Measurements from ENCODE around the gene FAM163B. TPM values are rescaled to one million over a fixed set of nuclear protein-coding genes. Genes with fewer than 3 reads are reported as not detected.

Gene FAM163B
- polyA plus RNA-seq, 4 donors: 0.31 to 0.51 TPM; not detected in 2

DNA sequence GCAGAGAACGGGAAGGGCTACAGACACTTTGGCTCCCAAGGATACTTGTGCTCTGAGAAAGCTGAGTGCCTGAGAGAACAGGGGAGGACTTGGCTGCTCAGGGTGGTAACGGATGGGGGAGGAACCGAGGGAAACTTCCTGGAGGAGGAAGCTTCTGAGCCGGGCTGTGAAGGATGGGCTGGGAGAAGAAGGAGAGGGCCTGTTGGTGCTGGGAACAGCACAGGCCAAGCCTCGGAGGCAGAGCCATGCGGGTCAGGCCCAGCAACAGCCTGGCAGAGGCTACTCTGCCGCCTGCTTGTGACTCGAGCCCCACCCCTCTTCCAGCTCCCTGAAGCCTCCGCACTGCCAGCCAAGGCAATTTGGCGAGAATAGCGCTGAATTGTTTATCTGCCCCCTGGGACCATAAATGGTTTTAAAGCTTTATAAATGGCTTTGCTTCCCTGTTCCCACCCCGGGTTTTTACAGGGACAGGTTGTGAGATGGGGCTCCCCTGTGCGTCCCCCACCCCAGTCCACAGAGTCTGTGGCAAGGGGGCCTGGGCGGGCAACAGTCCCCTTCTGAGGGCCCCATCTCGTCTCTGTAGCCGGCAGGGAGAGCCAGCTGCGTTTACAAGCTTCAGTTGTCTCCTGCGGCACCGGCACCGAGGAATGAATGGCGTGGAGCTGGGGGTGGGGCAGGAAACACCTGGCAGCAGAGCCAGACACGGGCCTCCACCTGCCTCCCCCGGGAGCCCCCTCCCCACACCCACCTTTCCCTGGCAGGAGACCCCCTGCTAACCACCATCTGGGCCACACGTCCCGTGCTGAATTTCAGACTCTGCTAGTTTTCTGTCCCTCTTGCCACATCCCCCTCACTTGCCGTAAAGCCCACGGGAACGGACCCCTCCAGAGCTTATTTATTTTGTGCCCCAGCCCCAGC, 24.4 kb downstream of the FAM163B start:
- no peak for DNase-seq (ENCODE audit: low read depth in 4 of 4, low spot score in 2 of 4)

DNA sequence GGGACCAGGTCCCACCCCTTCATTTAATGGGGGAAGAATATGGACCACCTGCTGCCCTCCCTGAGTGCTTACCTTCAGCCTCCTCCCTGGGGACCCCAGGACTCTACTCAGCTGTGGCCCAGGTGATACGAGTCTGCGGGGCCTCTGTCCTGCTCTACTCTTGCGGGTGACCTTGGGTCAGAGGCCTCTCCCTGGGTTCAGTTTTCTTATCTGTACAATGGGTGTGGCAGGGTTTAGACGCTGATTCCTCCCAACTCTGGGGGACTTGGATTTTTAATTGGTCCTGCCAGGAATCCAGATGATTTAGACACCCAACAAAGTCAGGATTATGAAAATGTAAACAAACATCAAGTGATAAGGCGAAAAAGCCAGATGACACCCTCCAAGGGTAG, 25.0 kb downstream of the FAM163B start:
- DNase-seq (ENCODE audit: low read depth in 4 of 4, low spot score in 2 of 4): no peak

DNA sequence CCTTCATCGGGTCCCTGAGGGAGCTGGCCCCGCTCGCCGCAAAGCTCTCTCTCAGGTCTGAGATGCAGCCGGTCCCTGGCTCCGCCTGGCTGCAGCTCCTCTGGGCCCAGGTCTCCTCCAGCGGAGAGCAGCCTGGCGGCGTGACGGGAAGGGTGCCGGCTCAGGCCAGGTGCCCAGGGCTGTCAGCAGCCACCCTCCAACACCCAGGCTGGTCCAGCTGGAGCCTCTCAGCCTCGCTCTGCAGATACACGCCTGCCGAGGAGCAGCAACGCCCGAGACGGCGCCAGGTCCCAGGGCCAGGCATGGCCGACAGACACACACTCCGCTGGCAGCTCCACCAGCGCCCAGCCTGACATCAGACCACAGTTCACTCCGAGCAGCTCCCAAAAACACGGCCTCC, 25.6 kb downstream of the FAM163B start:
- no peak for DNase-seq (ENCODE audit: low read depth in 4 of 4, low spot score in 2 of 4)

DNA sequence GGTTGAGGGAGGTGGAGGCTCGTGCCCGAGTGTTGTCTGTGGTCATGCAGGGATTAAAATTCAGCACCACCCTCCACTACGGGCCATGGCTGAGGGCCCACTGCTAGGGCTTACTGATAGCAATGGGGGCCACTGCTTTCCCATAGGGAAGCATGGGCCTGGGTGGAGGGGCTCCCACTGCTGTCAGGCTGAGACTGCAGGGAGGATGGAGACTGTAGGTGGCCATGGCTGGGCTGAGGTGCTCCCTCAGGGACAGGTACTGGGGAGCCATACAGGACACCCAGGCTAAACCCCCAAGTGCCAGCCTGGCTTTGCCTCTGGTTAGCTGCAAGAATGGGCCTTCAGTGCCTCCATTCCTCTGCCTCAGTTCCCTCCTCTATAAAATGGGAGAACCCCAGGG, 26.1 kb downstream of the FAM163B start:
- no peak for DNase-seq (ENCODE audit: low read depth in 4 of 4, low spot score in 2 of 4)

DNA sequence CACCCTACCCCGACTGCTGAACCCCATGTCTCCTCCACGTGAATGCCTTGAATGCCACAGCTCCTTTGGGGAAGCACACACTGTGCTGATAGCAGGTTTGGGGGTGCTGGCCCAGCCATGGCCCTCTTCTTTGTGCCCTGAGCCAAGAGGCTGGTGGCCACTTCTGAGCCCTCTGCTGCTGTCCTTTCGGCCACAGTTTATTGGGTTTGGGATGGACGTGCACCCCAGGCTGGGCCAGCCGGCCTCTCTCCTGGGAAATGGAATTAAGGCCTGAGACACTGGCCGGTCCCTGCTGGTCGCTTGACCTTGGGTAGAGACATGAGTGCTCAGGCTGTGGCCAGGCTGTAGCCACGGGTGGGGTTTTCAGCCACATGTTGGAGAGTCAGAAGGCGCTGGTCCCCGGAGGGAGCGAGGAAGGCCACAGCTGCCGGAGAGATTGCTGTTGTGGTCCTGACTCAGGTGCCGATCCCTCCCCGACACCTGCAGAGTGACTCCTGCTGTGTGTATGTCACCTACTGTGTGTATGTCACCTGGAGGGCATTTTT, 26.6 kb downstream of the FAM163B start:
- no peak for DNase-seq (ENCODE audit: low read depth in 4 of 4, low spot score in 2 of 4)

DNA sequence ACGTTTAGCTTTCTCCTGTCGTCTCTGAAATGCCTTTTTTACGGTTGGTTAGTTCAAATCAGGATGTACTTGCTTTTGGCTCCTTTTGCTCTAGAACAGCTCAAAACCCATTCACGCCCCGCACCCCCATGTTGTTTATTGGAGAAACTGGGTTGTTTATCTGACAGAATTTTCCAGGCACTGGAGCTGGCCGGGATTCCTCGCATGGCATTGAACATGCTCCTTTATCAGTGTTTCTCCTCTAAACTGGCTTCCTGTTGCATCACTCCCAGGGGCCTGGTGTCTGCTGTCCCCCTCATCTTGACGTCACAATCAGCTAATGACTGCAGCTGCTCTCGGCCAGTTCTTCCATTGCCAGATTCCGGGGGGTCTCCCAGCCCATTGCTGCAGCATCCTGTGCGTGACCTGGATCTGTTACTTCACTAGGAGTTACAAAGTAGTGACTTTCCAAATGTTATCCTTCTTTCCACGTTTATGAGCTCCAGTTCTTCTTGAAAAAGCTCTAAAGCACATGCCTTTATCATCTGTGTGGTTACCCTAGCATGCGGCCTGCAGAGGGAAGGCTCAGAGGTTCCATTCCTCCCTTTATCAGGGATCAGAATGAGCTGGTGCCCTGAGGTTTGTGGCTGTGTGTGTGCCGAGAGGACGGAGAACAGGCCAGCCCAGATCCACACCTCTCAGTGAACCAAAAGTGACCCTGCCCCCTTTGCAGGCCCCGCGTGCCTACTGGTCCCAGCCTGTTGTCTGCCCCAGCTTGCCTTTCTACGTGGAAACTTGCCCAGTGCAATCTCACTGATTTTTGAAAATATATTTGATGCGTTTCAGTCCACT, 27.5 kb downstream of the FAM163B start:
- no peak for DNase-seq (ENCODE audit: low read depth in 4 of 4, low spot score in 2 of 4)

DNA sequence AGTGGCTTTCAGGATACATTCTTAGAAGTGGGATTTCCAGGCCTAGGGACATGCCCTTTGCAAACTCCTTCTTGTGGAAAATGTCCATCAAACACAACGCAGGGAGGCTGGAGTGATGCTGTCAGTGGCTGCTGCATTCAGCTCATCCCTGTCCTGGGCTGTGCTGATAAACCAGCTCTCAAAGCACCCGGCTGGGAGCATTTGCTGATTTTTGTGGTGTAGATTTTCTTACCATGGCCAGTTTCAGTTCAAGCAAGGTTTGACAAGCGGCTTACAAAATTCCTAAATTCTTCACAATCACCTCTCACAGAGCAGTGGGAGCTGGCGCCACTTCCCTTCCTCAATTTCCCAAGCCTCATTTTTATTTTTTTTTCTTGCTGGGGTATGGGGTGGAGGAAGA, 28.2 kb downstream of the FAM163B start:
- DNase-seq (ENCODE audit: low read depth in 4 of 4, low spot score in 2 of 4): no peak

DNA sequence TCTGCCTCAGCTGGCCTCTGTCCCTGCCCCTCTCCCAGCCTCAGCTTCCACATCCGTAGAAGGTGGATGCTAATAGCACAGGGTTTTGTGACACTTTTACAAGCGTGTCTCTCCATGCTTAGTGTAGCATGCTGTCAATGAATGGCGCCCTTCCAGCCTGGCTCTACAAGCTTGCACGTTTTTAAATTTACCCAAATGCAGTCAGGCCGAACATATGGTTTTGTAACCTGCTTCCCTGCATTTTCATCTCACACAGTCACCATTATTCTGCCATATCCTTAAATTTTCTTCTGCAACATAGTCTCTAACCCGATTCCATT, 28.8 kb downstream of the FAM163B start:
- no peak for DNase-seq (ENCODE audit: low read depth in 4 of 4, low spot score in 2 of 4)

DNA sequence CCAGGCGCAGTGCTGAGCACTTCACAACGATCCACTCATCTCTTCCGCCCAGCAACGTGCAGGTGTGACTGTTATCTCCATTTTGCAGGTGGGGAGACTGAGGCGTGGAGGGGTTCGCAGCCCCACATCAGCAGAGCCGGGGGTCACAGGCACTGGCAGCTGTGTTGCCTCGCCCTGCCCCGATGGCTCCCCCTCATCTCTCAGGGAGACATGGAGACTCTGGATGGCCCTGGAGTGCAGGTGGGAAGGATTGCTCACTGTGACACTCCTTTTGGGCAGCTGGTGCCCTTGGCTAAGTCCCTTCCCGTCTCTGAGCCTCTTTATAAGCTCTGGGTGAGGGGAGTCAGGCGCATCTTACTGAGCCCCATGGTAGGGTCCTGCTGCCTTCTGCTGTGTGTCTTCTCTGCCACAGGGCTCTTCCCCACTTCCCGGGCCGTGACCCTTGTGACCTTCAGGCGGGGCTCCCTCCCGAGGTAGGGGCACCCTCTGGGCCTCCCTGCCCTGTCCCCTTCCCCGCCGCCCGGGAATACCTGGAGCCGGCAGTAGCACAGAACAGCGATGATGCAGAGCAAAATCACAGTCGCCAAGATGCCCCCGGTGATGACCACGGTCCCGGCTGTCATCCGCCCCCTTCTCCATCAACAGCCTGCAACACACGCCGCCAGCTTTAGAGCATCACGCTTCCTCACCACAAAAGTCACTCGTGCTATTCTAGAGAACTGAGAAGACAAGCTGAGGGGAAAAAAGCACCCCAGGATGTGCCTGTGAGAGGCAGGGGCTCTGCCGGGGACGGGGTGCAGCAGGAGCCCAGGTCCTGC, 29.4 kb downstream of the FAM163B start:
- no peak for DNase-seq (ENCODE audit: low read depth in 4 of 4, low spot score in 2 of 4)

DNA sequence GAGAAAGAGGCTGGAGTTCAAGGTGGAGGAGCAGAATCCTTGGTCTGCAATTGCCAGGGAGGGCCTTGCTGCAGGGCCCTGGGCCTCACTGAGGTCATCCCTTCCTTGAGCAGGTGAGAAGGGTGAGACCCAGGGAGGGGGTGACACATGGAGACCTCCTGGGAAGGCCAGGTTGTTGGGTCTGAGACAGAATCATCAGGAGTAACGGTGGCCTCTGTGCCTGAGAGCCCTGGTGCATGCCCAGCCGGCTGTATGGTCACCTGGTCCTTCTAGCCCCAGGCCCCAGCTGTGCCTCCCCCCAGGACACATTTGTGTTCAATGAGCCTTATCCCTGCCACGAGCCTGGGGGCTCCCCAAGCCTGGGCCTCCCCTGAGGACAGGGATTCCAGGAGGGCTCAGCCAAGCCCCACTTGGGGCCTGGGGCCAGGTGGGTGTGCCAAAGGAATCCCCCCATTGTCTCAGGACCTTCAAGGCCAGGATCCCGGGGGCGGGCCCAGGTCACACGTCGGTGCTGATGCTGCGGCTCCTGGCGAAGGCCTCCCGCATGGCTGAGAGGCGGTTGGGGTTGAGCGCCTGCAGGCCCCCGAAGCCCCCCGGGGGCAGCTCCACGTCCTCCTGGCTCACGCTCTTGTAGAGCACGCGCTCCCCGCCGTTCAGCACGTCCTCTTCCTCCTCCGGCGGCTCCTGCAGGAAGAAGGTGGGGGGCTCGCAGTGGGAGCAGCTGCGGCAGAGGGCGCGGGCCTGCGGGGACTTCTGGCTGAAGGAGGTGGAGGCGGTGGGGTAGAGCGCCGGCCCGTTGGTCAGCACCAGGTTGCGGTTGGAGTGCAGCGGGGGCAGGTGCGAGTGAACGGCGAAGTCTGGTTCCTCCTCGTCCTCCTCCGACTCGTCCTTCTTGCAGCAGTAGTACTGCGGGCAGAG, 30.4 kb downstream of the FAM163B start:
- no peak for DNase-seq (ENCODE audit: low read depth in 4 of 4, low spot score in 2 of 4)

DNA sequence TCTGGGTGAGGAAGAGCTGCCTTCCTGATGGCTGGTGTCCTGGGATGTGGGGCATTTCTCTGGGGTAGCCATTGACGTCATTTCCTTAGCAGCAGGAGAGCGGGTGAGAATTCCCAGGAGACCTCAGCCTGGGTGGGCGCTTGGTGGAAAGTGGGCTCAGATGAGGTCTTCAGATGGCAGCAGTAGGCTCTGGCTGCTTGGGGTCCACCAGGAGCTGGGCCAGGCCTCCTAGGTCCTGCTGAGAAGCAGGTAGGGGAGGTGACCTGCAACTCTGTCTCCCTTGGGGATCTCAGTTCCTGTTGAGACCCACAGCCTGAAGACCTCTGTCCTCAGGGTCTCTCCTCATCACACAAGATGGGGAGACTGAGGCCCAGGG, 31.5 kb downstream of the FAM163B start:
- no peak for DNase-seq (ENCODE audit: low read depth in 4 of 4, low spot score in 2 of 4)

DNA sequence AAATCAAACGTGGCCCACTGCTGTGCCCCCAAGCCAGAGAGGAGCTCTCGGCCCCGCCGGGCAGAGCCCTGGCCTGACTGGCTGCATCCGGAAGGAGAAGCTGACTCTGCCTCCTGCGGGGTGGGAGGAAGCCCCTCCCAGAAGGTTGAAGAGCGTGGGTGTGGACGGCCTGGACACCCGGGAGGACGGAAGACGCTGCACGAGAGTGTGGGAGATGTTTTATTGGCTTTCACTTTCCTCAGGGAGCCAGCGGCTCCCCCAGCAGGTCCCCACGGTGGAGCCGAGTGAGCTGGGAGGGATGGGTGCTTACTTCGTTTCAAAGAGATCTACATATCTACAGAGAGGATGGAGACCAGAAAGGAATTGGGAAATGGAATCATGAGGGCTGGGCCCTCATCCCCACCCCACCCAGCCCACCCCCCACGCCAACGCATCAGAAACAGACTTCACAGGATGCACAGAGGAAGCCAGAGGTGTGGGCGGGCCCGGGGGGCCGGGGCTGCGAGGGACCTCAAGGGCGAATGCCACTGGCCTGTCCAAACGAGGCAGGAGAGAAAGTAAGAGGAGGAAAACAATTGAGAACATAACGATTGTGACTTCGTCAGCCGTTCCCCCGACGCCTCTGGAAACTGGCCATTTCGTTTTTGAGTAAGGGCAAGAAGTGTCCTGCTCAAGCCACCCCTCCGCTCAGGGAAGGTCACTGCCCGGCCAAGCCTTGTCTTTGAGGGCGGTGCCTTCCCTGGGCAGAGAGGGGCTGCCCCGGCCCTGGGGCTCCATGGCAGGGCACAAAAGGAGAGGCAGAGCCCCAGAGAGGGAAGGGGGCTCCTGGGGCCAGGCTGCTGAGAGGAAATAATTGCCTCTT, 32.1 kb downstream of the FAM163B start:
- DNase-seq (ENCODE audit: low read depth in 4 of 4, low spot score in 2 of 4): no peak

DNA sequence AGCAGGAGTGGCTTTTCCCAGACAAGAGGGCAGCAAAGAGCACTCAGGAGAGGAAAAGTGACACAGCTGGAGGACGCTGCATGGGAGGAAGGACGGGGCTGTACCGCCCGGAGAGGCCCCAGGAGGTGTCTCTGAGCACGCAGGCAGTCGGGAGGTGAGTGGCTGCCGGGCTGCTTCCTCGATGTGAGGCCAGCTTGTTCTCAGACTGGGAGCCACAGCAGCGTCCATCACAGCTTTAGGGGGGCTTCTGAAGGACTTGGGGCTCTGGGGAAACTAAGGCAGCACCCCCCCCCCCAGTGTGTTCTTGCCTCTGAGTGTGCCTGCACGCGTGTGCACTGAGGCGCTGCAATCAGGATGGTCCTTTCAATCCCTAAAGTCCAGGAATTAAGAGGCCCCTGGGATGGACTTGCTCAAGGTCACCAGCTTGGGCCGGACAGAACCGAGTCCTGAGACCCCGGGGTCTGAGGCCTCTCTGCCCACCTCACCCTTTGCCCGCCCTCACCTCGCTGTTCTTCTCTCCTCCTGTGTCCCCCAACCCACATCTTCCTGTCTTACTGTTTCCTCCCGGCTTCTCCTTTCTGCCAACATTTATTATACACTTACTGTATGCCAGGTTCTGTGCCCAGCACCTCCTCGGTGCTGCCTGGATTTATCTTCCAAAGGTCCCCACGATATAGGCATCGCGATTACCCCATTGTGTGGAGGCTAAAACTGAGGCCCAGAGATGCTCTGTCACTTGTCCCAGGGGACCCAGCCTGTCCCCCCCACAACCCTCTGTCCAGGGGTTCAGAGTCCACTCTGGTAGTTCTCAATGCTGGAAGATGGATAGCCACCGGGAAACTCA, 32.9 kb downstream of the FAM163B start:
- DNase-seq (ENCODE audit: low read depth in 4 of 4, low spot score in 2 of 4): no peak

DNA sequence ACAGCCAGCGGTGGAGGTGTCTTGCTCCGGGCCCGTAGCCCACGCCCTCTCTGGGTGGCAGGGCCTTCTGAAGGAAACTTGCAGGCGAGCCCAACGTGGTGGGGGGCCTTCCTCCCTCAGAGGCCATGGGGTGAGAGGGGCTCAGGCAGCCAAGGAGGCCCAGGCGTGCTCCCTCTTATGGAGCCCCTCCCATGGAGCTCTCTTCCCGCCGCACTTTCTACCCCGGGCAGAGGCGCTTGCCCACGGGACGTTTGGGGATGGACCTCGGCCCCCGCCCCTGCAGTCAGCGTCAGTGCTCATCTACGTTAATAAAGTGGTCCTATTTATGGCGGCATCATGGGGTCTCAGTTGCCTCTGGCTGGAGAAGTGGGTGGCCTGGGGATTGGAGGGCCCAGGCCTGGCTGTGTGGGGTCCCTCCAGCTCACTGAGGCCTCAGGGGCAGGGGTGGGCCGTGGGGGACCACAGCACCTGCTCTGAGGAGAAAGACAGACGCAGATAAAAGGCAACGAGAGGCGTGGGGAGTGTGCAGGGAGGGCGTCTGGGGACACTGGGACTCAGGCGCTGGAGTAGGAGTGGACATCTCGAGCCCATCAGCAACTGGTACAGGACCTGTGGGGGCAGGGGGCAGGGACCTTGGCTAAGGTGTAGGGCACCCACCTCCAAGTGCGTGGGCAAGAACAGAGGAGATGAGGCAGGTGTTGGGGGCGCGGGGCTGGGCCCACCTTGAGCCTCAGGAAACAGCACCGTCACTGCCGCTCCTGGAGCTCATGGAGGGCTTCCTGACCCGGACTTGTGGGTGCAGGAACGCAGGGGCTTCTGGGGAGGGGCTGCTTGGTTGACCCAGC, 33.8 kb downstream of the FAM163B start:
- DNase-seq (ENCODE audit: low read depth in 4 of 4, low spot score in 2 of 4): no peak

DNA sequence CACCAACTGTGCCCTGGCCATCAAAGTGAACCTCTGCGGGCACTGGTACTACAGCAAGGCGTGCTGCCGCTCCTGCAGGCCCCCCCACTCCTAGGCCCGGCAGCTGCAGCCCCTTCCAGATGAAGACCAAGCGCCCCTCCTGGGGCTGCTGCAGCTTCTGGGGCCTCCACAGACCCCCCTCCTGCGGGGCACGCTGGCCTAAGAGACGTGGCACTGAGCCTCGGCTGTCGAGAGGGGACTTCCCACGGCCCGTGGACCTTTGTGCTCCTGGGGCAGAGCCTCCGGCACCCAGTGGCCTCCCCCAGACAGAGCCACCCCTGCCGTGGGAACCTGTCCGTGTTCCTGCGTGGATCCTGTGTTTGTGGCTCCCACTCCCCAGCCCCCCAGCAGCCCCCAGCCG, 34.4 kb downstream of the FAM163B start:
- no peak for DNase-seq (ENCODE audit: low read depth in 4 of 4, low spot score in 2 of 4)

DNA sequence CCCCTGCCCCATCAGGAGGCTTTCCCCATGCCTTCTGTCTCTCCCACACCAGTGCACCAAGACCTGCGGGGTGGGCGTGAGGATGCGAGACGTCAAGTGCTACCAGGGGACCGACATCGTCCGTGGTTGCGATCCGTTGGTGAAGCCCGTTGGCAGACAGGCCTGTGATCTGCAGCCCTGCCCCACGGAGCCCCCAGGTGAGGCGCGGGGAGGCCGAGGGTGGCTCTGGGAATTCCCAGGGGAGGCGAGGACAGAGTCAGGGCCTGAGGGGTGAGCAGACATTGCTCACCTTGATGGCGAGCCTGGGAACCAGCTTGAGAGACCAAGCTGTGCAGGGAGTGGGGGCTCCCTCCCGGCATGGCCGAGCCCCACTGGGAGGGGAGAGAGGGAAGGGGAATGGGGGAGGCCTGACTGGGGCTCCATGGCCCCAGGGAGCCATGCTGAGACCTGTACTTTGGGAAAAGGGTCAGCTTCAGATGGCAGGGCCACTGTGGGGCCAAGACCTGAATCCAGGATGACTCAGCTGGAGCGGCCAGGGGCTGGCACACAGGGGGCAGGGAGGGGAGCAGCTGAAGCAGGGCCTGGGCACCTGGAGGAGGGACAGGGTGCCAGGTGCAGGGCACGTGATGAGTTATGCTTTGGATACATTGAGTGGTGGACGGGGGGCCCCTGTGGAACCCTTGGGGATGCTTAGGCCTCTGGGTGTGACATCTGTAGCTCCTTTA, 35.2 kb downstream of the FAM163B start:
- no peak for DNase-seq (ENCODE audit: low read depth in 4 of 4, low spot score in 2 of 4)

All from left renal cortex interstitium (tissue), 4 donors.